Stimulated activated CD4-positive, alpha-beta T cell treated with anti-CD3 and anti-CD28 coated beads, Interleukin-12 subunit alpha, Interleukin-12 subunit beta, amount 100 ng/mL, for 48 hours (primary cell): ENCODE data around the gene NMRAL1.
A peak's percentile ranks its signal among the peaks of the same experiment; 100 is the strongest.

Source experiments
- DNase-seq, 3 donors: peaks; one replicate each; pipeline ENCODE4 v3.0.0-alpha.2; 2020; ENCODE audit warnings: low read depth in 2 of 3, low spot score in 1 of 3

NMRAL1 gene

DNA sequence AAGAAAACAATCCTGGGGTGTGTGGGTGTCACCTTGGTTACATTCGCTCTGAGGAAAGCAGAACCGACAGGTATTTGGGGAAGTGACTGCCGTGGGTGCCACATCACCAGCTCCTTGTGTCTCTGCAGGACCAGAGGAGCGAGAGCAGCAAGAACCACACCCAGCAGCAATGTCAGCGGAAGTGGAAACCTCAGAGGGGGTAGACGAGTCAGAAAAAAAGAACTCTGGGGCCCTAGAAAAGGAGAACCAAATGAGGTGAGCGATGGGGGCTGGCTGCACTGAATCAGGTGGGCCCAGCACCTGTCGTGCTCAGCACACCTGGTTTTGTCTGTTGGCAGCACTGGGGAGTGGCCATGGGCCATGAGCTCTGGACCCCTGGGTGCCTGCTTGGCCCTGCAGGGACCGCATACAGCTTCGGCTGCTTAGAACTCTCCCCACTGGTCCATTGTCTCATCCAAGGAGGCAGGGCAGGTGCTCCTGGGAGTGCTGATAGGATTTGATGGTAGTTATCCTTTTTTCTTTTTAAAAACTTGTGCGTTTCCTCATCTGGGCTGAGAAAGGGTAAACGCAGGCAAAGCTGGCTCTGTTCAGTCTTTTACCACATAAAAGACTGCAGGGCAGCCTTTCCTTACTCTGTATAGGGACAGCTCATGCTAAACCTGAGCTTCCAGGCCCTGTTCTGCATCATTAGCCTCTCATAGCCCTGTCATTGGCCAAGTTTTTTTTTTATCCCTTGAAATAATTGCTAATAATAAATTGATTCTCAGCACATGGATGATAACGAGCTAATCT lies 31.1 kb upstream of the NMRAL1 start:
- DNase-seq, result peak; percentile 34 to 49 (median 39)

DNA sequence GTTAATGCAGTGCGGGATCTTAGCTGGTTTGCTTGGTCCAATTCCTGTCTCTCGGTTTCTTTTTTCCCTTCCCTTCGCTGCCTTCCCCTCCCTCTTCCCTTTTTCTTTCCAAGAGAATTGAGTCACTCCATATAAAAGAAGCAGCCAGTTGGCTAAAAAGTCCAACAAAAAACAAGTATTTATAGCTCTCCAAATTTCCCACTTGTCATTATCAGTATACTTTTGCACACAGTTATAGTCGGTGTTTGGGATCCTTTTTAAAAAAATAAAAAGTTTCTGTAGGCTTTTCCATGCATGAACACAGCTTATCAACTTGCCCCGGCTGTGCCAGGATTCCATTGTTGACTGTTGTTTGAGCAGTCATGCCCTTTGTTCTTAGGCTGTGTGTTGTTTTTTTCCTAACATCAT lies 26.6 kb upstream of the NMRAL1 start:
- DNase-seq, result no peak

DNA sequence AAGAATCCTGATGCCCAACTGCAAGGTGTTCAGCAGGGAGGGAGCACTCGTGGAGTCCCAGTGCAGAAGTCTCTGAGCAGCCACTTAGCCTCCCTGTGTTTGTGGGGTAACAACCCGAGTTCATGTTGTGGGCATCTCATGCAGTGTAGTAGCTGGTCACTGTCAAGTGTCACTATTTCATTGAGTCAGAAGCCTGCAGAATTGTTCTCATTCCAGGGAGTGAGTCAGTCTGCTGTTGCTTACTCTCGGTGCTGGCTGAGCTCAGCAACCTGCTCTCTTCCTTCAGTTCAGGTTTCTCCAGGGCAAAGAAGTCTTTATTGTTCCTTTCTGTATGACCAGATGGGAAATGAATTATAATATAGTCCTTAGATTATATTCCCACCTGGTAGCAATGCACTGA lies 25.8 kb upstream of the NMRAL1 start:
- no peak for DNase-seq

DNA sequence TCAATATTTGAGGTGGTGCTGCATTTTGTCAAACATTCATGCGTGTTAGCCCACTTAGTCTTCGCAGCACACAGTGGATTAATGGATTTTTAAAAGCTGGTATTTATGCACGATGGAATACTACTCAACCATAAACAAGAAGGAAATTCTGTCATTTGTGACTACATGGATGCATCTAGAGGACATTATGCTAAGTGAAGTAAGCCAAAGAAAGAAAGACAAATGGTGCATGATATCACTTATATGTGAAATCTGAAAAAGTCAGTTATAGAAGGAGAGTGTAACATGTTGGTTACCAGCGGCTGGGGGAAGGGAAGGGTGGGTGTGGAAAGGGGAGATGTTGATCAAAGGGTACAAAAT lies 24.8 kb upstream of the NMRAL1 start:
- DNase-seq, result no peak

DNA sequence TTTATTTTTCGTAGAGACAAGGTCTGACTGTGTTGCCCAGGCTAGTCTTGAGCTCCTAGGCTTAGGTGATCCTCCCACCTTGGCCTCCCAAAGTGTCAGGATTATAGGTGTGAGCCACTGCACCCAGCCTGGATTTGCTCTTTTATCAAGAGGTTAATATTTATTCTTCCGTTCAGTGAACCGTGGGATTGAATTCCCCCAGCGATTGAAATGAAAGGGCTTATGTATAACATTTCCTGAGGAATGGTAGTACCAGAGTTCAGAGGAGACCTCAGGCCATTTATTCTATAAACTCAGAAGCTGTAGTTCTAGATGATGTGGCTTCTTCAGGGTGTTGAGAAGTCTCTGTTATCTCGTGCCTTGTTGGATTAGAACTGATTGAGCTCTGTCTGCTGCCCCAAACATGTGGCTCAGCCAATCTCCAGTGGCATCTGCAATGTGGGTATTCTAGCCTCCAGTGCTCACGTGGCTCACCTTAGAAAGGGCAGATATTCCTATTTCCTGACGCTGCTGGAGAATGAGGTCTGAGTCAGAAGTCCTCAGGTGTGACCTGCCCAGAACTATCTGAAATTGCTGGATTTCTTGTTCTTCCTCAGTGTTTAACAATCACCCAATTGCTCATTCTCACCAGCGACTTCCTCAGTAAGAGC lies 24.2 kb upstream of the NMRAL1 start:
- no peak for DNase-seq

GRCh38 chr16:4496305-4496704 lies 21.9 kb upstream of the NMRAL1 start:
- no peak for DNase-seq

DNA sequence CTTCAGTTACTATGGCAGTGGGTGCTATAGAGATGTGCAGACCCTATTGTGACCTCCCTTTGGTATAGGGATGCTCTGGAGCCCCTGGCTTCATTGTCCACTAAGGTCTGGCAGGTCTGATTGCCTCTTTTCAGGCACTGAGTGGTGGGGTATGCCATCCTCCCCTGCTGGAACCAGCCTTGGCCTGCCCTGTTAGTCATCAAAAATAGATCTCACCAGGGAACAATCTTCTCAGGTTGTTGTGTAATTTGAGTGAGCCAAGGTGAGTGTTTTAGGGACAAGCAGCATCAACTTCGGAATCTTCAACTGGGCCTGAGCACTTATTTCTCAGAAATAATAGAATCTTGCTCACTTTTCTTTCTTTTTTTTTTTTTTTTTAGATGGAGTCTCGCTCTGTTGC lies 21.3 kb upstream of the NMRAL1 start:
- no peak for DNase-seq

- DNase-seq, result no peak
Observed at GRCh38 chr16:4494746-4495490, 20.5 kb upstream of the NMRAL1 start.

GRCh38 chr16:4491898-4492297 lies 17.5 kb upstream of the NMRAL1 start:
- no peak for DNase-seq

DNA sequence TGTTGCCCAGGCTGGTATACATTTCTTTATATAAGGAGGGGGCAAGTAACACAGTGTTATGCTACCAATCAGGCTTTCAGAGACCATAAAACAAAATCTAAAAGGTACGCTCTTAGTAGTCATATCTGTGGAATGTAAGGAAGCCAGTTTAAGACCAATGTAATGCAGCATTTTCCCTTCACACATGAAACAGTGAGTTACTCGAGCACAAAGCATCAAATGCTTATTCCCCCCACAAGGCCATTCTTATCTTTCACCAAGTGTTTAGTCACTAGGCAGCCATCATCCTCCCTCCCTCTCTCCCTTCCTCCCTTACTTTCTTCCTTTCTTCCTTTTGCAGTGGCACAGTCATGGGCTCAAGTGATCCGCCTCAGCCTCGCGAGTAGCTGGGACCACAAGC lies 14.6 kb upstream of the NMRAL1 start:
- no peak for DNase-seq

DNA sequence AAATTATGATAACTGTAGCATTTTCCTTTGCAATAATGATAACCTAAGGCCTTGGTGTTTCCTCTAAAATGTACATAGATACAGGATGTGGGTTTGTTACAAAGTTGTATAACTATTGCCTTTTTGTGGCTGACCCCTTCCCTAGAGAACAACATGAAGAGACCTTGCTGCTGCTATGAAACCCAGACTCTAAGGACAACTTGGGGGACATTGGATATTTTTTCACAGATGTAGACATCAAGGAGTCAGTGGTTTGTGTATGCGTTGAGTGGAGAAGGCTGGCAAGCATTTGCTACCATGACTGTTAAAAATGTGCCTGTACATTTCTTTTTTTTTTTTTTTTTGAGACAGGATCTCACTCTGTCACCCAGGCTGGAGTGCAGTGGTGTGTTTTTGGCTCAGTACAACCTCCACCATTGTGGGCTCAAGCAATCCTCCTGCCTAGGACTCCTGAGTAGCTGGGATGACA lies 14.1 kb upstream of the NMRAL1 start:
- DNase-seq, result no peak

DNA sequence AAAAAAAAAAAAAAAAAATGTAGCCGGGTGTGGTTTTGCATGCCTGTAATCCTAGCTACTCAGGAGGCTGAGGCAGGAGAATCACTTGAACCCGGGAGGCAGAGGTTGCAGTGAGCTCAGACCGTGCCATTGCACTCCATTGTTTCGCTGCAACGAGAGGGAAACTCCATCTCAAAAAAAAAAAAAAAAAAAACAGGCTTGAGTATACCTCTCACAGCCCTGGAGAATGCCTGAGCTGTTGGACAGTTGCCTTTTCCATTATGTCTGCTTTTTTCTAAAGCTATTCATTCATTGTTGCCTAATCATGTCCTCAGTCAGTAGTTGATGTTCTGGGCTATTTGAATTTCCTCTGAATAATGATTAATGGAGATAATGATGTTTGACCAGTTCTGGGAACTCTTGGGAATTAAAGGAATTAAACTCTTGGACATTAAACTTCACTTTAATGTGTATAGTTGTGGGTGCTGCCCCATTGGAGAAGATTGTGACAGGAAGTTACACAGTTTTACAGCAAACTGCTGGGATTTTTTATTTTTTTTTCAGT lies 13.6 kb upstream of the NMRAL1 start:
- no peak for DNase-seq

GRCh38 chr16:4486126-4486893 lies 11.9 kb upstream of the NMRAL1 start:
- no peak for DNase-seq

DNA sequence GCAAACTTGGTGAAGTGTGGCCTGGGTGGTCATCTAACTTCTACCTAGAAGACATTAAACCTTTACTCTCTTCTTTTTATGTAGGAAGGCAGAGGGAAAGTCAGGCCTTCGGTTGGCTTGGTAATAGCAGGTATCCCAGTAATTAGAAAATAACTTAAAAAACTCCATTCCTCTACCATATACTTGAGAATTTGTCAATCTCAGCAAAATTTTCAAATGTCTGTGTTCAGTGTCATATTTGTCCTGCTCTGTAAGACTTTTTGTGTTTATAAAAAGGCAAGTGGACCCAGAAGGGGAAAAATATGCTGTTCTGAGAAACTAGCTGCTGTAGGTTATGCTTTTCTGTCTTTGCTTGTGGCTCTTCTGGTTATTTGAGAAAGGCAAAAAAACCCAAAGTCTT lies 7.5 kb upstream of the NMRAL1 start:
- DNase-seq, result no peak

- no peak for DNase-seq
Observed at GRCh38 chr16:4481526-4481925, 7.1 kb upstream of the NMRAL1 start.

DNA sequence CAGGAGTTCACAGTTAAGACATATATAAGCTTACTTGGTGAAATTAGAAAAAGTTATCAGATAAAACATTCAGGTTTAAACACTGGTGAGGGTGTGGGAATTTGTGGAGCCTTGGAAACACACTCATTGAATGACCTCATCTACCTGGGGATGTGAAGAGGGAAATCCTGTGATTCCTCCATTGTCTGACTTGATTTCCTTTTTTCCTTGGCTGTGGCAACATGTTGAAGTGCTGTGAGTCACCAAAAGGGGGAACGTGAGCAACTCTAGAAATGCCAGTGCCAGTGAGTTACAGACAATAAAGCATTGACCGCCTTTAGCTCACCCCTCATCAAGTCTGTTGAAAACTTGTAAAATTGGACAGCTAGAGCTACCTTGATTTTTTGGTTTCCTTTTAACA lies 3.5 kb upstream of the NMRAL1 start:
- DNase-seq, result no peak

- DNase-seq, result peak; percentile 88 to 95 (median 94)
Observed at GRCh38 chr16:4475880-4476788, 1.7 kb upstream of the NMRAL1 start, which contains the start of gene HMOX2. HMOX2 (plus strand) TSS chr16:4476398; CDS start chr16:4505525, 29,127 bp downstream.

DNA sequence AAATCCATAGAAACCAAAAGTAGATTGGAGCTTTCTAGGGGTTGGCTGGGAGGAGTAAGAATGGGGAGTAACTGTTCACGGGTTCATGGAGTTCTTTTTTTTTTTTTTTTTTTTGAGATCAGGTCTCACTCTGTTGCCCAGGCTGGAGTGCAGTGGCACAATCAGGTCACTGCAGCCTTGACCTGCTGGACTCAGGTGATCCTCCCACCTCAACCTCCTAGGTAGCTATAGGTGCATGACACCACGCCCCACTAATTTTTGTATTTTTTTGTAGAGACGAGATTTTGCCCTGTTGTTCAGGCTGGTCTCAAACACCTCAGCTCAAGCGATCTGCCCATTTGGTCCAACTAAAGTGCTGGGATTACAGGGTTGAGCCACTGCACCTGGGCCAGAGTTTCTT lies 1.5 kb downstream of the NMRAL1 start:
- no peak for DNase-seq

DNA sequence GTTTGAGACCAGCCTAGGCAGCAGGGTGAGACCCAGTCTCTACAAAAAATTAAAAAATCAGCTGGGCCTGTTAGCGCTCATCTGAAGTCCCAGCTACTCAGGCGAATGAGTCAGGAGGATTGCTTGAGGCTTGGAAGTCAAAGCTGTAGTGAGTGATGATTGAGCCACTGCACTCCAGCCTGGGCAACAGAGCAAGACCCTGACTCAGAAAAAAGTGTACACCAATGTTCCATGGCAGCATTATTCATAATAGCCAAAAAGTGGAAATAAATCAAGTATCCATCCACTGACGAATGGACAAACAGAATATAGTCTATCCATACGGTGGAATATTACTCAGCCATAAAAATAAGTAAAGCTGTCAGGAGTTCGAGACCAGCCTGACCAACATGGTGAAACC lies 2.6 kb downstream of the NMRAL1 start:
- no peak for DNase-seq

DNA sequence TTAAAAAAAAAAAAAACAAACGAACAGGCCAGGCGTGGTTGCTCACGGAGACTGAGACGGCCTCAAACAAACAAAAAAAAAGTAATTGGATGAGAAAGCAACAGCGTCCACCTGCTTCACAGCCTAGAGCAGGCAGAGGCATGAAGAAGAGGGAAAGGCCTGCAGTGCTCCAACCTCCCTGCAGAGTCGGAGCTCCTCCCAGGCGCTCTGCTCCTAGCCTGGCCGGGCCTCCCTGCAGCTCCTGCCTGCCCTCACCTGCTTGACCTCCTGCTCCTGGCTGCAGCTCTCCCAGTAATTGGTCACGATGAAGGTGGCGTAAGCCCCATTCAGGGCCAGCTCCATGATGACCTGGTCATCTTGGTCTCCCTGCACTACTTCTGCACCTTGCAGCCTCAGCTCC lies 5.5 kb downstream of the NMRAL1 start:
- no peak for DNase-seq
